ENCODE data around the gene TSPAN7. TPM values are rescaled to one million over a fixed set of nuclear protein-coding genes. Genes with fewer than 3 reads are reported as not detected.

Gene TSPAN7
- total and polyA plus RNA-seq, 2 of the 4 experiments (the other 2 are of a cell fraction) = not detected

DNA sequence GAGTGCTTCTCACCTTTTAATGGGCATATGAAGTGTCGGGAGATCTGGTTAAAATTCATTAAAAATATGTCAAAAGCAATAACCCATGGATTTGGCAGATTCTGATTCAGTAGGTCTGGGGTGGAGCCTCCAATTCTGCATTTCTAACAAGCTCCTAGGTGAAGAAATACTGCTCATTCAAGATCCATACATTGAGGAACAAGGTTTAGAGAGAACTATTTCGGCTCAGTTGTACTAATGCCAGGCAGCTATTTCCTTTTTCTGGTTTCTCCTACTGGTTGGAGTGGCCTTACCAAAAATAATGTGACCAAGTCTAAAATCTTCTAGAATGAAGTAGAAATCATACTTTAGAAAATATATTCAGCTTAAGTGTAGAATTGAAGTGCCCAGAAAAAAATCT lies 117.5 kb downstream of the TSPAN7 start:
- H2AK5ac ChIP-seq (ENCODE audit: low read depth, low read length) = no peak overlapping the region
- no peak overlapping the region for H4K91ac ChIP-seq (ENCODE audit: insufficient read depth, low read depth, low read length)
- H3K4ac ChIP-seq (ENCODE audit: low read depth, low read length) = no peak overlapping the region
- H2AFZ ChIP-seq (replicated peaks; ENCODE audit: low read length, poor library complexity) = no peak overlapping the region
- DNase-seq = no peak
- CTCF ChIA-PET = no interaction called here
- POLR2A ChIA-PET (ENCODE audit: unreplicated experiment) = no interaction called here
- no peaks in the 10 kb centered on the region for H3K9me1 ChIP-seq (ENCODE audit: insufficient read depth, low read length)
- H4K5ac ChIP-seq (ENCODE audit: low read depth, low read length) = no peak overlapping the region
- no peaks in the 10 kb centered on the region for H3K79me1 ChIP-seq (ENCODE audit: low read depth in 1 of 2, low read length in 2 of 2)
- dilution Hi-C loops (cut with HindIII; ENCODE audit: low sequenced_read_pairs, unreplicated experiment) = no loop called here
- WGBS, 2 experiments (ENCODE audit: extremely low coverage in 2 of 2, insufficient read length in 1 of 2) = no CpG with 5 or more reads among the region's 2 CpGs
- H3K14ac ChIP-seq (replicated peaks; ENCODE audit: low read depth, low read length) = no peak overlapping the region
- no peak overlapping the region for H2BK120ac ChIP-seq (ENCODE audit: low read depth, low read length)
- H3K27me3 ChIP-seq (ENCODE audit: control insufficient read depth, insufficient read depth, low read length) = peaks cover 14% of the 10 kb centered on the region
- no peak overlapping the region for H3K4me3 ChIP-seq (ENCODE audit: insufficient read depth, low read depth, low read length)
- H3K23ac ChIP-seq (ENCODE audit: low read depth, low read length) = no peak overlapping the region
- H3K9me3 ChIP-seq (ENCODE audit: control insufficient read depth, insufficient read depth, low read length) = no peaks in the 10 kb centered on the region
- no peak overlapping the region for H2BK15ac ChIP-seq (ENCODE audit: low read depth, low read length)
- intact Hi-C loops (cut with micrococcal nuclease) = no loop called here
- no peak overlapping the region for H4K8ac ChIP-seq (ENCODE audit: low read depth in 2 of 2, low read length in 2 of 2)
- no peak overlapping the region for H2AK9ac ChIP-seq (replicated peaks; ENCODE audit: low read depth, low read length, poor library complexity)
- no peaks in the 10 kb centered on the region for H4K20me1 ChIP-seq (ENCODE audit: insufficient read depth, low read length)
- no peak overlapping the region for H3K56ac ChIP-seq (ENCODE audit: extremely low read depth, insufficient read depth, low read length)
- no peak overlapping the region for H3K27ac ChIP-seq (ENCODE audit: insufficient read depth, low read length)
- H3K18ac ChIP-seq (ENCODE audit: low read depth, low read length) = no peak overlapping the region
- TF ChIP-seq BHLHE40 (IDR thresholded peaks at IDR 0.05; ENCODE audit: low read depth, low read length) = no peak
- no peak for TF ChIP-seq FOS (IDR thresholded peaks at IDR 0.05; ENCODE audit: low read depth, low read length)
- TF ChIP-seq RCOR1 (IDR thresholded peaks at IDR 0.05; ENCODE audit: insufficient replicate concordance, low read length) = no peak
- TF ChIP-seq RFX5 (IDR thresholded peaks at IDR 0.05; ENCODE audit: low read depth, low read length) = no peak
- TF ChIP-seq CTCF (conservative IDR thresholded peaks at IDR 0.05; ENCODE audit: low read depth, low read length) = no peak
- TF ChIP-seq CHD1 (IDR thresholded peaks at IDR 0.05; ENCODE audit: low read depth, low read length) = no peak
- no peak for TF ChIP-seq NFE2L2 (IDR thresholded peaks at IDR 0.05; ENCODE audit: low read depth, low read length)
- no peak for TF ChIP-seq POLR2A (IDR thresholded peaks at IDR 0.05; ENCODE audit: low read depth, low read length)
- TF ChIP-seq USF2 (IDR thresholded peaks at IDR 0.05; ENCODE audit: low read depth, low read length) = no peak
- no peak for TF ChIP-seq CEBPB (IDR thresholded peaks at IDR 0.05; ENCODE audit: low read depth, low read length)
- TF ChIP-seq MAZ (IDR thresholded peaks at IDR 0.05; ENCODE audit: borderline replicate concordance, low read depth, low read length) = no peak
- no peaks in the 10 kb centered on the region for H3K4me1 ChIP-seq (ENCODE audit: control insufficient read depth, insufficient read depth, low read length)
- H2BK5ac ChIP-seq (ENCODE audit: low read depth, low read length, poor library complexity, severe bottlenecking) = no peak overlapping the region
- no TSS peak for BruUV-seq (replicated peaks)
- no peaks in the 10 kb centered on the region for H3K36me3 ChIP-seq (ENCODE audit: control insufficient read depth, insufficient read depth, low read length)
- H2BK20ac ChIP-seq (ENCODE audit: low read depth, low read length) = no peak overlapping the region
- in situ Hi-C loops (cut with MboI; ENCODE audit: low sequenced_read_pairs) = no loop called here
- ATAC-seq (ENCODE audit: low read depth) = no peak
- H3K9ac ChIP-seq (ENCODE audit: low read depth, low read length) = no peak overlapping the region
- H3K4me2 ChIP-seq (ENCODE audit: low read depth, low read length) = no peak overlapping the region

All from IMR-90 (cell line).